Left ventricle myocardium inferior (tissue), 1 donor: ENCODE measurements around the gene C5. TPM values are rescaled to one million over a fixed set of nuclear protein-coding genes. Genes with fewer than 3 reads are reported as not detected.

Experiments used
- DNase-seq: peaks from one replicate; pipeline ENCODE4 v3.0.0-alpha.2; 2020
- H3K27ac ChIP-seq: fragments of 200-600 bp; replicated peaks from 2 replicates; pipeline ENCODE4 v1.8.0; 2021
- H3K27me3 ChIP-seq: fragments of 200-600 bp; 2 replicates; pipeline ENCODE4 v1.8.0; 2021; ENCODE audit warnings: low read depth
- H3K36me3 ChIP-seq: fragments of 200-600 bp; 2 replicates; pipeline ENCODE4 v1.8.0; 2021
- H3K4me1 ChIP-seq: fragments of 200-600 bp; 2 replicates; pipeline ENCODE4 v1.8.0; 2021
- H3K4me3 ChIP-seq: fragments of 200-600 bp; 2 replicates; pipeline ENCODE4 v1.8.0; 2021; ENCODE audit warnings: mild to moderate bottlenecking, moderate library complexity
- H3K9me3 ChIP-seq: fragments of 200-600 bp; replicated peaks from 2 replicates; pipeline ENCODE4 v1.8.0; 2021
- intact Hi-C: fragments of 100-400 bp; cut with micrococcal nuclease; formaldehyde crosslinking; loops from one replicate; pipeline ENCODE4 v1.11.0; 2022
- total RNA-seq: library from RNA; stranded (reverse); fragmentation: NEBNext Ultra II Directional; extraction: Animal tissue kit (Norgen Biotek cat#: 25700); gene quantifications from one replicate; pipeline ENCODE4 v1.2.1, GENCODE V29; 2021
- TF ChIP-seq, protein P1 (sequence below): fragments of 200-600 bp; IDR thresholded peaks from 2 replicates; pipeline ENCODE4 v1.8.0; 2021; ENCODE audit warnings: antibody characterized with exemption, mild to moderate bottlenecking, borderline replicate concordance
- donor health status: DM: no; HTN: yes; CAD: no; lungs with severe emphysema.

Gene C5
- total RNA-seq, 1 donor from 2014 or later: 0.63 TPM

GRCh38 chr9:121071370-121071755 is 21.3 kb upstream of the C5 start:
- no peaks in the 10 kb centered on the region for H3K36me3 ChIP-seq
- no peak for DNase-seq
- peaks cover 24% of the 10 kb centered on the region for H3K4me1 ChIP-seq
- TF ChIP-seq, protein P1, sequence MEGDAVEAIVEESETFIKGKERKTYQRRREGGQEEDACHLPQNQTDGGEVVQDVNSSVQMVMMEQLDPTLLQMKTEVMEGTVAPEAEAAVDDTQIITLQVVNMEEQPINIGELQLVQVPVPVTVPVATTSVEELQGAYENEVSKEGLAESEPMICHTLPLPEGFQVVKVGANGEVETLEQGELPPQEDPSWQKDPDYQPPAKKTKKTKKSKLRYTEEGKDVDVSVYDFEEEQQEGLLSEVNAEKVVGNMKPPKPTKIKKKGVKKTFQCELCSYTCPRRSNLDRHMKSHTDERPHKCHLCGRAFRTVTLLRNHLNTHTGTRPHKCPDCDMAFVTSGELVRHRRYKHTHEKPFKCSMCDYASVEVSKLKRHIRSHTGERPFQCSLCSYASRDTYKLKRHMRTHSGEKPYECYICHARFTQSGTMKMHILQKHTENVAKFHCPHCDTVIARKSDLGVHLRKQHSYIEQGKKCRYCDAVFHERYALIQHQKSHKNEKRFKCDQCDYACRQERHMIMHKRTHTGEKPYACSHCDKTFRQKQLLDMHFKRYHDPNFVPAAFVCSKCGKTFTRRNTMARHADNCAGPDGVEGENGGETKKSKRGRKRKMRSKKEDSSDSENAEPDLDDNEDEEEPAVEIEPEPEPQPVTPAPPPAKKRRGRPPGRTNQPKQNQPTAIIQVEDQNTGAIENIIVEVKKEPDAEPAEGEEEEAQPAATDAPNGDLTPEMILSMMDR: no peak
- H3K4me3 ChIP-seq: peak overlapping the region; percentile 90
- H3K27ac ChIP-seq: peak overlapping the region; percentile 86
- intact Hi-C loops: no loop called here
- no peaks in the 10 kb centered on the region for H3K9me3 ChIP-seq
- H3K27me3 ChIP-seq: no peaks in the 10 kb centered on the region

GRCh38 chr9:121069396-121069795 is 19.3 kb upstream of the C5 start:
- Histone ChIP-seq H3K4me3 (no peak overlapping the region), H3K27ac (no peak overlapping the region), H3K27me3 (no peaks in the 10 kb centered on the region), H3K36me3 (no peaks in the 10 kb centered on the region), H3K9me3 (no peaks in the 10 kb centered on the region), H3K4me1 (peaks cover 11% of the 10 kb centered on the region)
- TF ChIP-seq, protein P1: no peak
- intact Hi-C loops: no loop called here
- no peak for DNase-seq

DNA sequence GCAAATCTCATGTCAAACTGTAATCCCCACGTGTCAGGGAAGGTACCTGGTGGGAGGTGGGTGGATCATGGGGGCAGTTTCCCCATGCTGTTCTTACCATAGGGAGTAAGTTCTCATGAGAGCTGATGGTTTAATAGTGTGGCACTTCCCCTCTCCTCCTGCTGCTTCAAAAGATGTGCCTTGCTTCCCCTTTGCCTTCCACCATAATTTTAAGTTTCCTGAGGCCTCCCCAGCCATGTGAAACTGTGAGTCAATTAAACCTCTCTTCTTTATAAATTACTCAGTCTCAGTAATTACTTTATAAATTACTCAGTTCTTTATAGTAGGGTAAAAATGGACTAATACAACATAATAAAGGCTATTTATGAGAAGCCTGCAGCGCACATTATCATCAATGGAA is 17.6 kb upstream of the C5 start:
- Histone ChIP-seq H3K27ac (no peak overlapping the region), H3K9me3 (no peaks in the 10 kb centered on the region), H3K27me3 (no peaks in the 10 kb centered on the region), H3K4me1 (no peaks in the 10 kb centered on the region), H3K36me3 (no peaks in the 10 kb centered on the region), H3K4me3 (no peak overlapping the region)
- intact Hi-C loops: no loop called here
- TF ChIP-seq, protein P1: no peak
- DNase-seq: no peak

DNA sequence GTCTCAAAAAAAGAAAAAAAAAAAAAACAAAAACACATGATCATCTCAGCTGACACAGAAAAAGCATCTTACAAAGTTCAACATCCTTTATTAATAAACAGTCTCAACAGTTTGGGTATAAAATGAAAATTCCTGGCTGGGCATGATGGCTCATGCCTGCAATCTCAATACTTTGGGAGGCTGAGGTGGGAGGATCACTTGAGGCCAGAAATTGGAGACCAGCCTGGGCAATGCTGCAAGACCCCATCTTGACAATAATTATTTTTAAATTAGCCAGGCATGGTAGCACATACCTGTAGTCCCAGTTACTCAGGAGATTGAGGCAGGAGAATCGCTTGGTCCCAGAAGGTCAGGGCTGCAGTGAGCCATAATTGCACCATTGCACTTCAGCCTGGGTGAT is 16.8 kb upstream of the C5 start:
- Histone ChIP-seq H3K4me3 (no peak overlapping the region), H3K27me3 (no peaks in the 10 kb centered on the region), H3K4me1 (no peaks in the 10 kb centered on the region), H3K27ac (no peak overlapping the region), H3K36me3 (no peaks in the 10 kb centered on the region), H3K9me3 (no peaks in the 10 kb centered on the region)
- intact Hi-C loops: no loop called here
- DNase-seq: no peak
- TF ChIP-seq, protein P1: no peak

DNA sequence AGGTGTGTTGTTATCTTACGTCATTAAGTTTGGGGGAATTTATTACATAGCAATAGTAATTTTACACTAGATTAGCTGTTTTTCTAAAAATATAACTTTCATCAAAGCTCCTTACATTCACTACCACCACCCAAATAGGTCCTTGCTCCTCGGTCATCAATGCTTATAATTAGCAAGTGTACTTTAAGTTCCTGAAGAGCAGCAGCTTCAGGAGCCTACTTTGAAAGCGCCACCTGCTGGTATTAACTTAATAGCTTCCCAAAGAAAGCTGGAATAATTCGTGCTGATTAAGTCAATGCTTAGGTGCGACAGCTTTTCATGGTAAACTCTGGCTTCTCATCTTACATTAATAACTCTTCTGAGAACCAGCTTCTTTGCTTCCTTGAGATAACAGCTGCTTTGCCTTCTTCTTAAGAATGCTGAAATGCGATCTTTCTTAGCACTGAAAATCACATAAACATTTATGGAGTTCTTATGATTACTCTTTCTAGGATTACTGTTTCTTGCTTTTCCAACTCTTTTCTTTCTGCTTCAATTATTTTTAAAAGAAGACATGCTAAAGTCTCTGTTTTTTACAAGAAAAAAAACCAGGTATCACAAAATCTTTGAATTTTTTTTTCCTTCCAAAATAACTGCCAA is 10.0 kb upstream of the C5 start:
- TF ChIP-seq, protein P1: peak; percentile 83
- no peak for DNase-seq

More for the DNA sequence above, 10.0 kb upstream of the C5 start:
- Histone ChIP-seq H3K4me3 (no peak overlapping the region), H3K36me3 (peaks cover 3% of the 10 kb centered on the region), H3K27ac (no peak overlapping the region), H3K4me1 (no peaks in the 10 kb centered on the region), H3K27me3 (no peaks in the 10 kb centered on the region), H3K9me3 (peaks cover 14% of the 10 kb centered on the region)
- intact Hi-C loops: loop anchor here (2.0 to 5.0 kb wide), 2 partner anchors 79 to 303 kb away; no protein-coding TSS in a partner anchor
